Ascending aorta (tissue), 2 donors: ENCODE data around the gene TMEM175. TPM values are rescaled to one million over a fixed set of nuclear protein-coding genes. Genes with fewer than 3 reads are reported as not detected.

ENCODE experiments used
- DNase-seq, 2 donors: peaks; one replicate each; pipeline ENCODE4 v3.0.0-alpha.2; 2019; ENCODE audit warnings: low spot score in 2 of 2
- H3K27ac ChIP-seq, 2 donors: fragments of 200-600 bp; sonication (generic); one replicate each; pipeline ENCODE4 v1.5.1; 2016 to 2017; ENCODE audit warnings: mild to moderate bottlenecking in 1 of 2
- H3K27me3 ChIP-seq: fragments of 200-600 bp; sonication (generic); one replicate; pipeline ENCODE4 v1.5.1; 2017
- H3K36me3 ChIP-seq, 2 donors: fragments of 200-600 bp; sonication (generic); one replicate each; pipeline ENCODE4 v1.5.1; 2016
- H3K4me1 ChIP-seq, 2 donors: fragments of 200-600 bp; sonication (generic); one replicate each; pipeline ENCODE4 v1.5.1; 2016 to 2017; ENCODE audit warnings: mild to moderate bottlenecking in 1 of 2
- H3K4me3 ChIP-seq, 2 donors: fragments of 200-600 bp; sonication (generic); one replicate each; pipeline ENCODE4 v1.5.1; 2016 to 2017; ENCODE audit warnings: mild to moderate bottlenecking in 1 of 2
- H3K9me3 ChIP-seq, 2 donors: fragments of 200-600 bp; sonication (generic); one replicate each; pipeline ENCODE4 v1.5.1; 2016
- intact Hi-C: fragments of 100-400 bp; cut with DNase I; formaldehyde crosslinking; loops from one replicate; pipeline ENCODE4 v1.15.1; 2023
- total RNA-seq: library from RNA; depleted of rRNA; stranded (reverse); fragments of >200 nt; gene quantifications from one replicate; pipeline ENCODE4 v1.1.0, GENCODE V29; 2016
- TF ChIP-seq, protein P1 (sequence below), 3 experiments: fragments of 200-600 bp in 2 of 3; fragments of 450-650 bp in 1 of 3; sonication (generic) in 2 of 3; IDR thresholded peaks; one replicate each; pipeline ENCODE4 v1.5.1; 2016 to 2019; ENCODE audit warnings: antibody characterized with exemption in 3 of 3, mild to moderate bottlenecking in 1 of 3, moderate library complexity in 1 of 3

TMEM175 gene
- total RNA-seq, 1 donor from 2014 or later: 41.2 TPM

GRCh38 chr4:948936-949300, 16.7 kb downstream of the TMEM175 start:
- Histone ChIP-seq H3K9me3 (no peaks in the 10 kb centered on the region), H3K4me1 (no peaks in the 10 kb centered on the region), H3K4me3 (no peak overlapping the region), H3K27me3 (no peaks in the 10 kb centered on the region), H3K36me3 (peaks cover 11 to 16% of the 10 kb centered on the region in 2 donors), H3K27ac (no peak overlapping the region)
- intact Hi-C loops: no loop called here
- TF ChIP-seq, protein P1, sequence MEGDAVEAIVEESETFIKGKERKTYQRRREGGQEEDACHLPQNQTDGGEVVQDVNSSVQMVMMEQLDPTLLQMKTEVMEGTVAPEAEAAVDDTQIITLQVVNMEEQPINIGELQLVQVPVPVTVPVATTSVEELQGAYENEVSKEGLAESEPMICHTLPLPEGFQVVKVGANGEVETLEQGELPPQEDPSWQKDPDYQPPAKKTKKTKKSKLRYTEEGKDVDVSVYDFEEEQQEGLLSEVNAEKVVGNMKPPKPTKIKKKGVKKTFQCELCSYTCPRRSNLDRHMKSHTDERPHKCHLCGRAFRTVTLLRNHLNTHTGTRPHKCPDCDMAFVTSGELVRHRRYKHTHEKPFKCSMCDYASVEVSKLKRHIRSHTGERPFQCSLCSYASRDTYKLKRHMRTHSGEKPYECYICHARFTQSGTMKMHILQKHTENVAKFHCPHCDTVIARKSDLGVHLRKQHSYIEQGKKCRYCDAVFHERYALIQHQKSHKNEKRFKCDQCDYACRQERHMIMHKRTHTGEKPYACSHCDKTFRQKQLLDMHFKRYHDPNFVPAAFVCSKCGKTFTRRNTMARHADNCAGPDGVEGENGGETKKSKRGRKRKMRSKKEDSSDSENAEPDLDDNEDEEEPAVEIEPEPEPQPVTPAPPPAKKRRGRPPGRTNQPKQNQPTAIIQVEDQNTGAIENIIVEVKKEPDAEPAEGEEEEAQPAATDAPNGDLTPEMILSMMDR (IDR thresholded peaks at IDR 0.05): no peak
- no peak for DNase-seq

DNA sequence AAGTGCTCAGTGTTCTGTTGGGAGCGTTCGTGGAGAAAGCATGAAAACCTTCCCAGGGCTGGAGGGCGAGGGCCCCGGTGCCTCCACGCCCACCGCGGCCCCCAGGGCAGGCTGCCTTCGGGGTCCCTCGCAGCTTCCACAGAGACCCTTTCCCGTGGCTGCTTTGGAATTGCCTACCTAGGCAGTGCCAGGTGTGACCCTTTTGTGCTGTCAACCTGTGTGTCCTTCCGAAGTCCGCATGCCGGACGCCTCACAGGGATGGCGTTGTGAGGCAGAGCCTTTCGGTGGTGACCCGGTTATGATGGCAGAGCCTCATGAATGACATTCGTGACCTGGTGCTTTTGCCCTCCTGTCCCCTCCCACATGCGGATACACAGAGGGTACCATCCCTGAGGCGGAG, 17.4 kb downstream of the TMEM175 start:
- TF ChIP-seq, protein P1 (IDR thresholded peaks at IDR 0.05): no peak
- H3K27me3 ChIP-seq: no peaks in the 10 kb centered on the region
- H3K36me3 ChIP-seq: peaks cover 14 to 23% of the 10 kb centered on the region in 2 donors
- DNase-seq: no peak
- no peak overlapping the region for H3K27ac ChIP-seq
- no peaks in the 10 kb centered on the region for H3K4me1 ChIP-seq
- H3K9me3 ChIP-seq: no peaks in the 10 kb centered on the region
- no peak overlapping the region for H3K4me3 ChIP-seq
- intact Hi-C loops: no loop called here

DNA sequence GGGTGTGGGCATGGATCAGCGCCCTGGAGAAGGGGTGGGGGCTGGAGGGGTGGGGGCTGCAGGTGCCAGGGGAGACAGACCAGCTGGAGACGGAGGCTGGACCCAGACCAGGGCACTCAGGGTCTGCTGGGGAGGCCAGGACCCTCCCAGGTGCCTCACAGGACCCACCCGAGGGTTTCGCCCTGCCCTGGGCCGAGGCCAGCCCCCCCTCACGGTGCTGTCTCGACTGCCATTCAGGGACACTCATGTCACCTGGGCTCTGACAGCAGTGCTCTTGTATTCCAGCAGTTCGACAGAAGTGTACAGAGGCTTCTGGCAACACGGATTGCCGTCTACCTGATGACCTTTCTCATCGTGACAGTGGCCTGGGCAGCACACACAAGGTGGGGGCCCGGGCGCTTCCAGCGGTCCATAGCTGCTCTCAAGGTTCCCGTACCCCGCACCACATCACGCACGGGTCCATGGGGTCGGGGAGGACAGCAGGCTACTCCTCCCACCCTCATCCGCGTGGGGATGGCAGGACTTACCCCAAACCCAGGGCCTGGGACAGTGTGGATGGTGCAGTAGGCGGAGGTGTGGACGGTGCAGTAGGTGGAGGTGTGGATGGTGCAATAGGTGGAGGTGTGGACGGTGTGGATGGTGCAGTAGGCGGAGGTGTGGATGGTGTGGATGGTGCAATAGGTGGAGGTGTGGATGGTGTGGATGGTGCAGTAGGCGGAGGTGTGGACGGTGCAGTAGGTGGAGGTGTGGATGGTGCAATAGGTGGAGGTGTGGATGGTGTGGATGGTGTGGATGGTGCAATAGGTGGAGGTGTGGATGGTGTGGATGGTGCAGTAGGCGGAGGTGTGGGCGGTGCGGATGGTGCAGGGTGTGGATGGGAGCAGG, 18.1 kb downstream of the TMEM175 start:
- no peak overlapping the region for H3K27ac ChIP-seq
- no peak for DNase-seq
- no peaks in the 10 kb centered on the region for H3K27me3 ChIP-seq
- intact Hi-C loops: no loop called here
- H3K9me3 ChIP-seq: no peaks in the 10 kb centered on the region
- no peaks in the 10 kb centered on the region for H3K4me1 ChIP-seq
- no peak overlapping the region for H3K4me3 ChIP-seq
- TF ChIP-seq, protein P1 (IDR thresholded peaks at IDR 0.05): no peak
- H3K36me3 ChIP-seq: peaks cover 21 to 28% of the 10 kb centered on the region in 2 donors

GRCh38 chr4:951186-951585, 18.9 kb downstream of the TMEM175 start:
- Histone ChIP-seq H3K27me3 (no peaks in the 10 kb centered on the region), H3K36me3 (peaks cover 22 to 34% of the 10 kb centered on the region in 2 donors), H3K27ac (no peak overlapping the region), H3K4me1 (no peaks in the 10 kb centered on the region), H3K9me3 (no peaks in the 10 kb centered on the region), H3K4me3 (no peak overlapping the region)
- intact Hi-C loops: no loop called here
- TF ChIP-seq, protein P1 (IDR thresholded peaks at IDR 0.05): no peak
- peak in 1 of 2 donors; percentile 42 for DNase-seq

DNA sequence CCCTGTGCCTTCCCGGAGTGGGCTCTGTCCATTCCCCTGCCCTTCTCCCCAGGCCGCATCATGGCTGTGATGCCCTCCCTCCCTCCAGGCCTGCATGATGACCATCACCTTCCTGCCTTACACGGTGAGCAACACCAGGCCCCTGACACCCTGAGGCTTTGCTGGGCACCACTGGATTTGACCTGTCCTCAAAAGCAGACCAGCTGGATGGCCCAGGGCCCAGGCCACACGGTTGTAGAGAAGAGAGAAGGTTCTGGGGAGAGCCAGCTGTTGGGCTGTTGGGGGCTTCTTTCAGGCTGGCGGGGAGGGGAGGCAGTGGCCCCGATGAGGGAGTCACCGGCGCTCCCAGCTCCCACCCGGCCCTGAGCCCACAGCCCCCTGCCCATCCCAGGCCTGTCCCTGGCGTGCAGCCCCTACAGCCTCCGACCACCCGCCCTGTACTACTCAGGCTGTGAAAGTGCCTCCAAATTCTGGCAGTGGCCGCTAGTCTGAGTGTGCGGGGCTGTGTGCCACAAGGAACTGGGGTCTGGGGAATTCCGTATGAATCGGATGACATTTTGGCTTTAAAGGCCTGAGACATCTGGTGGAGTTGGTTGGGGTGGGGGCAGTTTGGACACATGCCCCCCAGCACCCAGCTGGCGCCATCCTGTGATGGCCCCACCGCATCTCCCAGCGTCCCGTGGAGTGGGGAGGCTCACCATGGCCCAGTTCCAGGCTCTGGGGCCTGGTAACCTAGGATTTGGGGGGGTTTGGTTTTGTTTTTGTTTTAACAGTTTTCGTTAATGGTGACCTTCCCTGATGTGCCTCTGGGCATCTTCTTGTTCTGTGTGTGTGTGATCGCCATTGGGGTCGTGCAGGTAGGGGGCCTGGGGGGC, 19.6 kb downstream of the TMEM175 start:
- no peaks in the 10 kb centered on the region for H3K9me3 ChIP-seq
- no peak overlapping the region for H3K27ac ChIP-seq
- no peak overlapping the region for H3K4me3 ChIP-seq
- no peaks in the 10 kb centered on the region for H3K27me3 ChIP-seq
- H3K4me1 ChIP-seq: no peaks in the 10 kb centered on the region
- peaks cover 22 to 34% of the 10 kb centered on the region in 2 donors for H3K36me3 ChIP-seq
- DNase-seq: peak in 1 of 2 donors; percentile 59
- TF ChIP-seq, protein P1 (IDR thresholded peaks at IDR 0.05): no peak
- intact Hi-C loops: no loop called here
